Measurements from ENCODE around the gene SMAD6.

DNA sequence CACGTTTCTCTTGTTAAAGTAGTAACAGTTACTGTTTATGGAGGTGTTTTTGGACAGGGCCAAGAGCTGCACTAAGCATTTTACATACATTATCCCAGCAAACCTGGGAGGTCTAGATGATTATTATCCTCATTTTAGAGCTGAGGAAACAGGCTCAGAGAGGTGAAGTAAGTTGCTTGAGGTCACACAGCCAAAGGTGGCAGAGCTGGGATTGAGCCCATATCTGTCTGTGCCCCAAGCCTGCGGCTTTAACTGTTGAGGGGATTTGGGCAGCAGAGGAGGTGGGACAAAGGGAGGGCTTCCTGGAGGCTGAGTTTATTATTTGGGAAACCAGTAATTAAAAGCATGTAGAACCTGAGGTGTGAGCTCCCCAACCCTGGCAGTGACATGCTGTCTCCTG is 9.2 kb downstream of the SMAD6 start:
- TF ChIP-seq, protein P1, sequence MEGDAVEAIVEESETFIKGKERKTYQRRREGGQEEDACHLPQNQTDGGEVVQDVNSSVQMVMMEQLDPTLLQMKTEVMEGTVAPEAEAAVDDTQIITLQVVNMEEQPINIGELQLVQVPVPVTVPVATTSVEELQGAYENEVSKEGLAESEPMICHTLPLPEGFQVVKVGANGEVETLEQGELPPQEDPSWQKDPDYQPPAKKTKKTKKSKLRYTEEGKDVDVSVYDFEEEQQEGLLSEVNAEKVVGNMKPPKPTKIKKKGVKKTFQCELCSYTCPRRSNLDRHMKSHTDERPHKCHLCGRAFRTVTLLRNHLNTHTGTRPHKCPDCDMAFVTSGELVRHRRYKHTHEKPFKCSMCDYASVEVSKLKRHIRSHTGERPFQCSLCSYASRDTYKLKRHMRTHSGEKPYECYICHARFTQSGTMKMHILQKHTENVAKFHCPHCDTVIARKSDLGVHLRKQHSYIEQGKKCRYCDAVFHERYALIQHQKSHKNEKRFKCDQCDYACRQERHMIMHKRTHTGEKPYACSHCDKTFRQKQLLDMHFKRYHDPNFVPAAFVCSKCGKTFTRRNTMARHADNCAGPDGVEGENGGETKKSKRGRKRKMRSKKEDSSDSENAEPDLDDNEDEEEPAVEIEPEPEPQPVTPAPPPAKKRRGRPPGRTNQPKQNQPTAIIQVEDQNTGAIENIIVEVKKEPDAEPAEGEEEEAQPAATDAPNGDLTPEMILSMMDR (IDR thresholded peaks at IDR 0.05) = no peak
- TF ChIP-seq POLR2A (IDR thresholded peaks at IDR 0.05) = no peak

Data from body of pancreas (tissue), 4 donors.